HepG2 (cell line): ENCODE measurements around the gene PTPN14. TPM values are rescaled to one million over a fixed set of nuclear protein-coding genes. Genes with fewer than 3 reads are reported as not detected.

Source experiments
- NFKBIZ ChIP-seq: IDR thresholded peaks from 2 replicates; pipeline ENCODE4 v1.6.1; 2018; ENCODE audit warnings: missing genetic modification reagents, missing compliant biosample characterization
- SMARCC2 ChIP-seq: fragments of 450-650 bp; IDR thresholded peaks from 2 replicates; pipeline ENCODE4 v1.6.1; 2017; ENCODE audit warnings: antibody characterized with exemption, mild to moderate bottlenecking
- ZNF101 ChIP-seq: sonication (generic); formaldehyde crosslinking; IDR thresholded peaks from 2 replicates; pipeline ENCODE4 v1.4.0; 2020; ENCODE audit warnings: mild to moderate bottlenecking, low read depth, missing genetic modification reagents, borderline replicate concordance
- ZNF253 ChIP-seq: sonication (generic); formaldehyde crosslinking; IDR thresholded peaks from 2 replicates; pipeline ENCODE4 v1.8.0; 2022; ENCODE audit warnings: mild to moderate bottlenecking, missing genetic modification reagents, borderline replicate concordance
- ZNF614 ChIP-seq: IDR thresholded peaks from 2 replicates; pipeline ENCODE4 v1.6.1; 2018; ENCODE audit warnings: missing biosample characterization, missing genetic modification reagents, inconsistent platforms, borderline replicate concordance
- polyA plus RNA-seq, 8 experiments: library from polyadenylated mRNA; depleted of rRNA in 3 of 8; stranded (reverse) in 7 of 8; unstranded in 1 of 8; fragments of >200 nt; fragmentation: Illumina TruSeq in 4 of 8; extraction: Trizol in 4 of 8; gene quantifications; 2 replicates each; pipeline versions ENCODE4 v1.2.1 to v1.2.3, GENCODE V29; 2011 to 2016; ENCODE audit warnings: low read depth in 4 of 8, missing spikeins in 1 of 8, mixed read lengths in 1 of 8; ENCODE audit not compliant: insufficient read depth in 1 of 8
- total RNA-seq, 5 experiments: library from RNA; depleted of rRNA; stranded (reverse); fragments of >200 nt; fragmentation: Illumina TruSeq; extraction: Trizol; gene quantifications; 2 replicates each; pipeline ENCODE4 v1.2.3, GENCODE V29; 2016; ENCODE audit warnings: low read depth in 1 of 5
- TF ChIP-seq, protein P1 (sequence below): sonication (generic); formaldehyde crosslinking; conservative IDR thresholded peaks from 2 replicates; pipeline ENCODE4 v1.4.0; 2020; ENCODE audit warnings: mild to moderate bottlenecking, missing genetic modification reagents, moderate library complexity
- TF ChIP-seq, protein P2 (sequence below): sonication (generic); formaldehyde crosslinking; IDR thresholded peaks from 2 replicates; pipeline ENCODE4 v1.5.0; 2020; ENCODE audit warnings: mild to moderate bottlenecking, missing genetic modification reagents
- TF ChIP-seq, protein P3 (sequence below): sonication (generic); formaldehyde crosslinking; IDR thresholded peaks from 2 replicates; pipeline ENCODE4 v1.4.0; 2020; ENCODE audit warnings: mild to moderate bottlenecking, low read depth, missing genetic modification reagents
- TF ChIP-seq, protein P4 (sequence below): IDR thresholded peaks from 2 replicates; pipeline ENCODE4 v1.6.1; 2016; ENCODE audit warnings: control low read depth

PTPN14 gene
- total and polyA plus RNA-seq, 2 of the 13 experiments (the other 11 are each of a cell fraction or from before 2014, with no cell fraction given), result 3.9 to 4.7 TPM

DNA sequence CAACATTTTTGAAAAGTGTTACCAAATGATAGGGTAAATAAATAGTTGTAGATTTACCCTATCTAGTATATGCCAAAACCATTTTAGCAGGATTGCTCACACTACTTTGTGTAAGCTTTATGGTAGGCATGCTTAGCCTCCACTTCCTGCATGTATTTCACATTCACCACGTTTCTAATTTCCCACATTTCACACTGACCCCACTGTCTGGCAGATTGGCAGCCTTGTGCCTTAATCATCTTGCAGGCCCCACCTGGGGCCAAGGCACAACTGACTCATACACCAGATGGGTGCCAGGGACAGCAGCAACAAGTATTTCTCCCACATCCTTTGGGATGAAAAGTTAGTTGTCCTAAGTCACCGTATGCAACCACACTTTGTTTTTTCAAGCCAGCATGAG lies 30.4 kb upstream of the PTPN14 start (continued):
- TF ChIP-seq, protein P1, sequence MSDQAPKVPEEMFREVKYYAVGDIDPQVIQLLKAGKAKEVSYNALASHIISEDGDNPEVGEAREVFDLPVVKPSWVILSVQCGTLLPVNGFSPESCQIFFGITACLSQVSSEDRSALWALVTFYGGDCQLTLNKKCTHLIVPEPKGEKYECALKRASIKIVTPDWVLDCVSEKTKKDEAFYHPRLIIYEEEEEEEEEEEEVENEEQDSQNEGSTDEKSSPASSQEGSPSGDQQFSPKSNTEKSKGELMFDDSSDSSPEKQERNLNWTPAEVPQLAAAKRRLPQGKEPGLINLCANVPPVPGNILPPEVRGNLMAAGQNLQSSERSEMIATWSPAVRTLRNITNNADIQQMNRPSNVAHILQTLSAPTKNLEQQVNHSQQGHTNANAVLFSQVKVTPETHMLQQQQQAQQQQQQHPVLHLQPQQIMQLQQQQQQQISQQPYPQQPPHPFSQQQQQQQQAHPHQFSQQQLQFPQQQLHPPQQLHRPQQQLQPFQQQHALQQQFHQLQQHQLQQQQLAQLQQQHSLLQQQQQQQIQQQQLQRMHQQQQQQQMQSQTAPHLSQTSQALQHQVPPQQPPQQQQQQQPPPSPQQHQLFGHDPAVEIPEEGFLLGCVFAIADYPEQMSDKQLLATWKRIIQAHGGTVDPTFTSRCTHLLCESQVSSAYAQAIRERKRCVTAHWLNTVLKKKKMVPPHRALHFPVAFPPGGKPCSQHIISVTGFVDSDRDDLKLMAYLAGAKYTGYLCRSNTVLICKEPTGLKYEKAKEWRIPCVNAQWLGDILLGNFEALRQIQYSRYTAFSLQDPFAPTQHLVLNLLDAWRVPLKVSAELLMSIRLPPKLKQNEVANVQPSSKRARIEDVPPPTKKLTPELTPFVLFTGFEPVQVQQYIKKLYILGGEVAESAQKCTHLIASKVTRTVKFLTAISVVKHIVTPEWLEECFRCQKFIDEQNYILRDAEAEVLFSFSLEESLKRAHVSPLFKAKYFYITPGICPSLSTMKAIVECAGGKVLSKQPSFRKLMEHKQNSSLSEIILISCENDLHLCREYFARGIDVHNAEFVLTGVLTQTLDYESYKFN (CRISPR knock-in tag), result no peak
- TF ChIP-seq NFKBIZ (CRISPR knock-in tag), result no peak
- TF ChIP-seq, protein P2, sequence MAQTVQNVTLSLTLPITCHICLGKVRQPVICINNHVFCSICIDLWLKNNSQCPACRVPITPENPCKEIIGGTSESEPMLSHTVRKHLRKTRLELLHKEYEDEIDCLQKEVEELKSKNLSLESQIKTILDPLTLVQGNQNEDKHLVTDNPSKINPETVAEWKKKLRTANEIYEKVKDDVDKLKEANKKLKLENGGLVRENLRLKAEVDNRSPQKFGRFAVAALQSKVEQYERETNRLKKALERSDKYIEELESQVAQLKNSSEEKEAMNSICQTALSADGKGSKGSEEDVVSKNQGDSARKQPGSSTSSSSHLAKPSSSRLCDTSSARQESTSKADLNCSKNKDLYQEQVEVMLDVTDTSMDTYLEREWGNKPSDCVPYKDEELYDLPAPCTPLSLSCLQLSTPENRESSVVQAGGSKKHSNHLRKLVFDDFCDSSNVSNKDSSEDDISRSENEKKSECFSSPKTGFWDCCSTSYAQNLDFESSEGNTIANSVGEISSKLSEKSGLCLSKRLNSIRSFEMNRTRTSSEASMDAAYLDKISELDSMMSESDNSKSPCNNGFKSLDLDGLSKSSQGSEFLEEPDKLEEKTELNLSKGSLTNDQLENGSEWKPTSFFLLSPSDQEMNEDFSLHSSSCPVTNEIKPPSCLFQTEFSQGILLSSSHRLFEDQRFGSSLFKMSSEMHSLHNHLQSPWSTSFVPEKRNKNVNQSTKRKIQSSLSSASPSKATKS (CRISPR knock-in tag), result no peak
- TF ChIP-seq ZNF101, result no peak
- no peak for TF ChIP-seq SMARCC2
- TF ChIP-seq, protein P3, sequence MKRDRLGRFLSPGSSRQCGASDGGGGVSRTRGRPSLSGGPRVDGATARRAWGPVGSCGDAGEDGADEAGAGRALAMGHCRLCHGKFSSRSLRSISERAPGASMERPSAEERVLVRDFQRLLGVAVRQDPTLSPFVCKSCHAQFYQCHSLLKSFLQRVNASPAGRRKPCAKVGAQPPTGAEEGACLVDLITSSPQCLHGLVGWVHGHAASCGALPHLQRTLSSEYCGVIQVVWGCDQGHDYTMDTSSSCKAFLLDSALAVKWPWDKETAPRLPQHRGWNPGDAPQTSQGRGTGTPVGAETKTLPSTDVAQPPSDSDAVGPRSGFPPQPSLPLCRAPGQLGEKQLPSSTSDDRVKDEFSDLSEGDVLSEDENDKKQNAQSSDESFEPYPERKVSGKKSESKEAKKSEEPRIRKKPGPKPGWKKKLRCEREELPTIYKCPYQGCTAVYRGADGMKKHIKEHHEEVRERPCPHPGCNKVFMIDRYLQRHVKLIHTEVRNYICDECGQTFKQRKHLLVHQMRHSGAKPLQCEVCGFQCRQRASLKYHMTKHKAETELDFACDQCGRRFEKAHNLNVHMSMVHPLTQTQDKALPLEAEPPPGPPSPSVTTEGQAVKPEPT (CRISPR knock-in tag), result no peak
- TF ChIP-seq, protein P4, sequence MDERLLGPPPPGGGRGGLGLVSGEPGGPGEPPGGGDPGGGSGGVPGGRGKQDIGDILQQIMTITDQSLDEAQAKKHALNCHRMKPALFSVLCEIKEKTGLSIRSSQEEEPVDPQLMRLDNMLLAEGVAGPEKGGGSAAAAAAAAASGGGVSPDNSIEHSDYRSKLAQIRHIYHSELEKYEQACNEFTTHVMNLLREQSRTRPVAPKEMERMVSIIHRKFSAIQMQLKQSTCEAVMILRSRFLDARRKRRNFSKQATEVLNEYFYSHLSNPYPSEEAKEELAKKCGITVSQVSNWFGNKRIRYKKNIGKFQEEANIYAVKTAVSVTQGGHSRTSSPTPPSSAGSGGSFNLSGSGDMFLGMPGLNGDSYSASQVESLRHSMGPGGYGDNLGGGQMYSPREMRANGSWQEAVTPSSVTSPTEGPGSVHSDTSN (CRISPR knock-in tag), result no peak
- TF ChIP-seq ZNF253, result no peak
- no peak for TF ChIP-seq ZNF614 (CRISPR knock-in tag)
- TF ChIP-seq, all 625 proteins: peak for 0
